Measurements from ENCODE around the gene PRKCA.
A peak's percentile ranks its signal among the peaks of the same experiment; 100 is the strongest.

PRKCA gene

DNA sequence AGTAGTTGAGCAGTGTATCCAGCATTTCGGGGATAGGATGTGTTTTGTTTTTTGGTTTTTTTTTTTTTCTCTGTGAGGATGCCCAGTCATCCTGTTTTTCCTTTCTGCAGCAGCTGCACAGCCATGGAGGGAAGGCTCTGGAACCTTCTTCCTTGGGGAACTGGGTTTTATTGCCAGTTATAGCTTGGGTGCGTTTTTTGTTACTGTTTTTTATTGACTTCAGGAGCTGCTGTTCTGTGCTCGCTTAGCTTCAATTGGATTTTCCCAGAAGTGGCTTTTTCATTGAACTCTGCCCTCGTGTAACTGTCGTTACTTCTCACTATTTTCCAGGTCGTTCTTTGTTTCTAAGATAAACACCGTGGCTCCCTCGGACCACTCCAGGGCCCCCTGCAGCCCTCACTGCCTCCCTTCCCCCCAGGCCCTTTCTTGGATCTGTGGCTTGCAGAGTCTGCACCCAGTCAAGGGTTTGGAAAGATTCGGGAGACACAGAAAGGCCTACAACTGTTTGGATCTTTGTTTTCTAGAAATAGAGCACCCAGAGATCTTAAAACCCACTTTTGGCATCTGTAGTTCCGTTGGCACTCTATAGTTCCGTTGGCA lies 412.8 kb downstream of the PRKCA start:
- Histone ChIP-seq H3K27ac (replicated peaks) (no peak overlapping the region), H3K27me3 (ENCODE audit: insufficient read depth, poor library complexity, severe bottlenecking) (no peaks in the 10 kb centered on the region), H3K4me3 (replicated peaks; ENCODE audit: insufficient read depth, low read length) (no peak overlapping the region)
- TF ChIP-seq POLR2AphosphoS5 (IDR thresholded peaks at IDR 0.05; ENCODE audit: low read depth), result no peak
- no peak for DNase-seq (ENCODE audit: low read depth in 1 of 2, low spot score in 1 of 2)

DNA sequence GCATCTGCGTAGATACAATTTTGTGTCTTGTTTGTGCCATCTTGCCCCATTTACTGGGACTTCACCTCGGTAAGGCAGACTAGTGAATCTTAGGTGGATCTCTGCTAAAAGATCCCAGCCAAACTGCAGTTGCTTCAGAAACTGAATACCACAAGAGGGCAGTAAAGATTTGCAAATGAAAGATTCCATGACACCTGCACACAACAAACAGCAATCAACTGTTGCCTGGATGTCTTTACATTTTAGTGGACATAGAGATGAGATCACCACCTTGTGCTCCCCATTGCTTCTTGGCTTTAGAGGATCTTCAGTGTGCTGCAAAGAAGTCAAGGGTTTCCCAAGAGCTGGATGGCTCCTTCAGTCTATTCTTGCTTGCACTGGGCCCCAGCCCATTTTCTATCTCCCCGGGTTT lies 413.3 kb downstream of the PRKCA start:
- peak in 1 of 2 experiments; percentile 31 for DNase-seq (ENCODE audit: low read depth in 1 of 2, low spot score in 1 of 2)
- TF ChIP-seq, protein P1, sequence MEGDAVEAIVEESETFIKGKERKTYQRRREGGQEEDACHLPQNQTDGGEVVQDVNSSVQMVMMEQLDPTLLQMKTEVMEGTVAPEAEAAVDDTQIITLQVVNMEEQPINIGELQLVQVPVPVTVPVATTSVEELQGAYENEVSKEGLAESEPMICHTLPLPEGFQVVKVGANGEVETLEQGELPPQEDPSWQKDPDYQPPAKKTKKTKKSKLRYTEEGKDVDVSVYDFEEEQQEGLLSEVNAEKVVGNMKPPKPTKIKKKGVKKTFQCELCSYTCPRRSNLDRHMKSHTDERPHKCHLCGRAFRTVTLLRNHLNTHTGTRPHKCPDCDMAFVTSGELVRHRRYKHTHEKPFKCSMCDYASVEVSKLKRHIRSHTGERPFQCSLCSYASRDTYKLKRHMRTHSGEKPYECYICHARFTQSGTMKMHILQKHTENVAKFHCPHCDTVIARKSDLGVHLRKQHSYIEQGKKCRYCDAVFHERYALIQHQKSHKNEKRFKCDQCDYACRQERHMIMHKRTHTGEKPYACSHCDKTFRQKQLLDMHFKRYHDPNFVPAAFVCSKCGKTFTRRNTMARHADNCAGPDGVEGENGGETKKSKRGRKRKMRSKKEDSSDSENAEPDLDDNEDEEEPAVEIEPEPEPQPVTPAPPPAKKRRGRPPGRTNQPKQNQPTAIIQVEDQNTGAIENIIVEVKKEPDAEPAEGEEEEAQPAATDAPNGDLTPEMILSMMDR (IDR thresholded peaks at IDR 0.05; ENCODE audit: insufficient read depth, low read length), result peak; percentile 33
- no peak for TF ChIP-seq POLR2AphosphoS5 (IDR thresholded peaks at IDR 0.05; ENCODE audit: low read depth)
- Histone ChIP-seq H3K27me3 (ENCODE audit: insufficient read depth, poor library complexity, severe bottlenecking) (no peaks in the 10 kb centered on the region), H3K27ac (replicated peaks) (no peak overlapping the region), H3K4me3 (replicated peaks; ENCODE audit: insufficient read depth, low read length) (no peak overlapping the region)

DNA sequence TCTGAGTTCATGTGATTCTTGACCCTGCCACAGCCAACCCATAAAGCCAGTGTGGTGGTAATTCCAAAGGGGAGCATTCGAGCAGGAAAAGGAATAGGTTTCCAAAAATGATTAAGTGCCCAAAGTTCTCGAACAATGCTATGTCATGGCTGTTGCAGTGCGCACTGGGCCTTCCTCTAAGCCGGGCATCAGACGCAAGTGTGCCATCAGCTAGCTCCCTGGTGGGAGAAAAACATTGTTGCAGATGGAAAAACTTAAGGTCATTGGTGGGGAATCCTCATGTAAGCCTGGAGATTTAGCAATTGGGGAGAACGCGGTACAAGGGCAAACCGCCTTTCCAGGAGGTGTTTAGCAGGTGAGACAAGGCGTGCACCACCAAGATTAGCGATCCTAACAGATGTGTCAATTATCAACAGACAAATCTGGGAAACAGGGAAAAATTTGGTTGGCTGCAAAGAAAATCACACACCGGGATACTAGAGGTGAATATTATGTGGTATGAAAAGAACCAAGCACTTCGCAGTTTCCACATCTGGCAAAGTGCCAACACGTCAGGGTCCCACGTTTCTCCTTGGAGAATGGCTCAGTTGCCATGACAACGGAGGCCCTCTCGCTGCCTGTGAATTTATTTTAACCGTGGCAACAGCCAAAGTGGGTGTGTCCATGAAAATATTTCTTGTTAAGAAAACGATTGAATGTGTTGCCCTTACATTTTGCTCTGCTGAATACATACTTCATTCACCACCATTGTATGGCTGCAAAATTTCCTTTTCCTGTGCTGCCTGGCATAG lies 414.0 kb downstream of the PRKCA start:
- H3K27ac ChIP-seq (replicated peaks), result no peak overlapping the region
- TF ChIP-seq, protein P1 (IDR thresholded peaks at IDR 0.05; ENCODE audit: insufficient read depth, low read length), result no peak
- TF ChIP-seq, protein P2, sequence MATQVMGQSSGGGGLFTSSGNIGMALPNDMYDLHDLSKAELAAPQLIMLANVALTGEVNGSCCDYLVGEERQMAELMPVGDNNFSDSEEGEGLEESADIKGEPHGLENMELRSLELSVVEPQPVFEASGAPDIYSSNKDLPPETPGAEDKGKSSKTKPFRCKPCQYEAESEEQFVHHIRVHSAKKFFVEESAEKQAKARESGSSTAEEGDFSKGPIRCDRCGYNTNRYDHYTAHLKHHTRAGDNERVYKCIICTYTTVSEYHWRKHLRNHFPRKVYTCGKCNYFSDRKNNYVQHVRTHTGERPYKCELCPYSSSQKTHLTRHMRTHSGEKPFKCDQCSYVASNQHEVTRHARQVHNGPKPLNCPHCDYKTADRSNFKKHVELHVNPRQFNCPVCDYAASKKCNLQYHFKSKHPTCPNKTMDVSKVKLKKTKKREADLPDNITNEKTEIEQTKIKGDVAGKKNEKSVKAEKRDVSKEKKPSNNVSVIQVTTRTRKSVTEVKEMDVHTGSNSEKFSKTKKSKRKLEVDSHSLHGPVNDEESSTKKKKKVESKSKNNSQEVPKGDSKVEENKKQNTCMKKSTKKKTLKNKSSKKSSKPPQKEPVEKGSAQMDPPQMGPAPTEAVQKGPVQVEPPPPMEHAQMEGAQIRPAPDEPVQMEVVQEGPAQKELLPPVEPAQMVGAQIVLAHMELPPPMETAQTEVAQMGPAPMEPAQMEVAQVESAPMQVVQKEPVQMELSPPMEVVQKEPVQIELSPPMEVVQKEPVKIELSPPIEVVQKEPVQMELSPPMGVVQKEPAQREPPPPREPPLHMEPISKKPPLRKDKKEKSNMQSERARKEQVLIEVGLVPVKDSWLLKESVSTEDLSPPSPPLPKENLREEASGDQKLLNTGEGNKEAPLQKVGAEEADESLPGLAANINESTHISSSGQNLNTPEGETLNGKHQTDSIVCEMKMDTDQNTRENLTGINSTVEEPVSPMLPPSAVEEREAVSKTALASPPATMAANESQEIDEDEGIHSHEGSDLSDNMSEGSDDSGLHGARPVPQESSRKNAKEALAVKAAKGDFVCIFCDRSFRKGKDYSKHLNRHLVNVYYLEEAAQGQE (IDR thresholded peaks at IDR 0.05; ENCODE audit: insufficient replicate concordance, low read depth), result no peak
- TF ChIP-seq SPI1 (IDR thresholded peaks at IDR 0.05; ENCODE audit: borderline replicate concordance, low read depth) (no peak), POLR2AphosphoS5 (IDR thresholded peaks at IDR 0.05; ENCODE audit: low read depth) (no peak), GABPA (IDR thresholded peaks at IDR 0.05; ENCODE audit: low read depth) (no peak)
- DNase-seq (ENCODE audit: low read depth in 1 of 2, low spot score in 1 of 2), result no peak
- no peaks in the 10 kb centered on the region for H3K27me3 ChIP-seq (ENCODE audit: insufficient read depth, poor library complexity, severe bottlenecking)
- H3K4me3 ChIP-seq (replicated peaks; ENCODE audit: insufficient read depth, low read length), result no peak overlapping the region

DNA sequence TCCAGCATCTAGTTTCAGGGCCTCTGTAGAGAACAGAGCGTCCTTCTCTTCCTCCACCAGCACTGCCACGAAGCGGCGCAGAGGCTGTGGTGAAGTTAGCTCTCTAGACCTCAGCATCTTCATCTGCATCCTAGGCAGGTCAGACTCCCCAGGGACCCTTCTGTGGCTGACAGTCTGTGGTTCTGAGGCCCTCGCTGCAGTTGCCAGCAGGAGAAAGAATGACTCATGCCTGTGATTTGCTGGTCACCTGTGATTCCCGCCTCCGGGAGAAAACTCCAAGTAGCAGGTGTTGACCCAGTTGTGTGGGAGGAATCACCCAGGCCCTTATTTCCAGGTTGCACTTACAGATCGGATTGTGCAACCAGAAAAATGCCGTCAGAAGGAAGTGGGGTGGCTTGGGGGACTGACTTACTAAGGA lies 415.2 kb downstream of the PRKCA start:
- no peak for DNase-seq (ENCODE audit: low read depth in 1 of 2, low spot score in 1 of 2)
- Histone ChIP-seq H3K4me3 (replicated peaks; ENCODE audit: insufficient read depth, low read length) (no peak overlapping the region), H3K27ac (replicated peaks) (no peak overlapping the region), H3K27me3 (ENCODE audit: insufficient read depth, poor library complexity, severe bottlenecking) (no peaks in the 10 kb centered on the region)
- TF ChIP-seq, protein P2 (IDR thresholded peaks at IDR 0.05; ENCODE audit: insufficient replicate concordance, low read depth), result no peak
- TF ChIP-seq SPI1 (IDR thresholded peaks at IDR 0.05; ENCODE audit: borderline replicate concordance, low read depth) (no peak), POLR2AphosphoS5 (IDR thresholded peaks at IDR 0.05; ENCODE audit: low read depth) (no peak), GABPA (IDR thresholded peaks at IDR 0.05; ENCODE audit: low read depth) (no peak)
- TF ChIP-seq, protein P1 (IDR thresholded peaks at IDR 0.05; ENCODE audit: insufficient read depth, low read length), result no peak

All from HL-60 (cell line).